ENCODE results near the gene ZGLP1. TPM values are rescaled to one million over a fixed set of nuclear protein-coding genes. Genes with fewer than 3 reads are reported as not detected.

The ZGLP1 gene
- total RNA-seq, 6 experiments from 2014 or later: 1.00 to 2.7 (median 2.1) TPM

GRCh38 chr19:10317857-10318462, 8.3 kb upstream of the ZGLP1 start:
- no peak overlapping the region for H3K4me3 Mint-ChIP-seq
- H3K27ac Mint-ChIP-seq: no peak overlapping the region
- H3K27me3 Mint-ChIP-seq (ENCODE audit: insufficient read depth): peaks cover 3% of the 10 kb centered on the region
- H3K9me3 Mint-ChIP-seq: no peaks in the 10 kb centered on the region
- peaks cover 17% of the 10 kb centered on the region; the same call in 1 of the 2 replicates for H3K36me3 Mint-ChIP-seq (ENCODE audit: low read depth)
- H3K4me1 Mint-ChIP-seq (ENCODE audit: low read depth): peaks cover 21% of the 10 kb centered on the region
- DNase-seq: no peak
- TF ChIP-seq CTCF (IDR thresholded peaks at IDR 0.05): no peak

GRCh38 chr19:10317045-10317856, 7.6 kb upstream of the ZGLP1 start:
- DNase-seq: no peak
- H3K9me3 Mint-ChIP-seq: no peaks in the 10 kb centered on the region
- no peak overlapping the region for H3K4me3 Mint-ChIP-seq
- no peak for TF ChIP-seq CTCF (IDR thresholded peaks at IDR 0.05)
- no peak overlapping the region for H3K27ac Mint-ChIP-seq
- peaks cover 3% of the 10 kb centered on the region for H3K27me3 Mint-ChIP-seq (ENCODE audit: insufficient read depth)
- H3K36me3 Mint-ChIP-seq (ENCODE audit: low read depth): peaks cover 17% of the 10 kb centered on the region; the same call in 1 of the 2 replicates
- H3K4me1 Mint-ChIP-seq (ENCODE audit: low read depth): peaks cover 21% of the 10 kb centered on the region

DNA sequence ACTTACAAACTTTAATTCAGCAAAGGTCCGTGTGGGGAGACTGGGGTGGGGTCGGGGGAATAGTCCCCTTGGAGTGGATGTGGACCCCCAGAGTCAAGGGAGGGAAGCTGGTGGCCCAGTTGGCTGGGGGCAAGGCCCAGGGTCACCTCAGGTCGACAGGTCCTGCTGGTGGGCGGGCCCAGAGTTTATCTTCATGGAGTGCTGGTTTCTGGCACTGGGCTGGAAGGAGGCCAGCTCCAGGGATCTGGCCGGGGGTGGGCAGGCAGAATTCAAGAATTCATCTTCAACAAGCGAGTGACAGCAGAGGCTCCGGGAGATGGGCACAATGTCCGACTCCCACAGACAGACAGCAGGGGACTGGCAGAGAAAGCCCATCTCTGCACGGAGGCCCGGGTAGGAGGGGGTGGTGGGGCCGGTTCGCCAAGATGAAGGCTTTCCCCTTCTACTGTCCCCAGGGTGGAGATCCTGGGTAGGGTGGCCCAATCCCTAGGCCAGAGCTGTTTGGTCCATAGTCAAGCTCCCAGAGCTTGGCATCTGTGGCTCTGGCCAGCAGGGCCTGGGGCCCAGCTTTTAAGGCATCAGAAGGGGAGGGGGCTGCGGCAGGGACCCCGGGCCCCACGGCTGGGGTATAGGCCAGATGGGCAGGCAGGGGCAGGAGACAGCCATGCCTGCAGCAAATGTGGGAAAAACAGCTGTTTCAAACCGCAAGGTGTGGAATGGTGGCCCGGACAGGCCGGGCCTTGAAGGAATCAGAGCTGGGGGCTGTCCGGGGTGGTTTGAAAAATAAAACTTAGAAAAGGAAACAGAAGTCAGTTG, 6.8 kb upstream of the ZGLP1 start:
- peaks cover 3% of the 10 kb centered on the region for H3K27me3 Mint-ChIP-seq (ENCODE audit: insufficient read depth)
- H3K36me3 Mint-ChIP-seq (ENCODE audit: low read depth): peaks cover 11% of the 10 kb centered on the region; the same call in 1 of the 2 replicates
- no peak for DNase-seq
- H3K9me3 Mint-ChIP-seq: no peaks in the 10 kb centered on the region
- H3K27ac Mint-ChIP-seq: peak overlapping the region; percentile 57
- peaks cover 21% of the 10 kb centered on the region for H3K4me1 Mint-ChIP-seq (ENCODE audit: low read depth)
- no peak for TF ChIP-seq CTCF (IDR thresholded peaks at IDR 0.05)
- peak overlapping the region; percentile 96 for H3K4me3 Mint-ChIP-seq

- peaks cover 11% of the 10 kb centered on the region; the same call in 1 of the 2 replicates for H3K36me3 Mint-ChIP-seq (ENCODE audit: low read depth)
- peaks cover 3% of the 10 kb centered on the region for H3K27me3 Mint-ChIP-seq (ENCODE audit: insufficient read depth)
- peak within 1 kb of the TSS; percentile 82 for H3K27ac Mint-ChIP-seq
- DNase-seq: peak; percentile 69
- peaks cover 21% of the 10 kb centered on the region for H3K4me1 Mint-ChIP-seq (ENCODE audit: low read depth)
- H3K9me3 Mint-ChIP-seq: no peaks in the 10 kb centered on the region
- TF ChIP-seq CTCF (IDR thresholded peaks at IDR 0.05): no peak
- peak within 1 kb of the TSS; percentile 96 for H3K4me3 Mint-ChIP-seq
Measured at GRCh38 chr19:10315335-10316214, 6.0 kb upstream of the ZGLP1 start, which contains the start of gene FDX2. Gene FDX2, minus strand, starts transcription at chr19:10316015. Its CDS starts 19 bp downstream, at chr19:10315996.

All from HFFc6 (cell line).